IPS-18c (cell line): Measurements from ENCODE around the gene CHN1.

Experiments
- H3K4me3 ChIP-seq: 2 replicates; pipeline ENCODE4 v1.7.0; 2013; ENCODE audit warnings: low read depth, mild to moderate bottlenecking, low read length, moderate library complexity; ENCODE audit not compliant: insufficient read depth
- H3K9me3 ChIP-seq: one replicate; pipeline ENCODE4 v1.6.1; 2013; ENCODE audit warnings: mild to moderate bottlenecking, low read length, moderate library complexity; ENCODE audit not compliant: control insufficient read depth, insufficient read depth

Gene CHN1

GRCh38 chr2:175017618-175018414, 12.6 kb upstream of the CHN1 start:
- no peaks in the 10 kb centered on the region for H3K9me3 ChIP-seq
- no peak overlapping the region for H3K4me3 ChIP-seq

- H3K9me3 ChIP-seq: no peaks in the 10 kb centered on the region
- no peak overlapping the region for H3K4me3 ChIP-seq
Observed at GRCh38 chr2:175015340-175015739, 10.2 kb upstream of the CHN1 start.

- no peak overlapping the region for H3K4me3 ChIP-seq
- H3K9me3 ChIP-seq: no peaks in the 10 kb centered on the region
Observed at GRCh38 chr2:175012516-175012915, 7.3 kb upstream of the CHN1 start.

- Histone ChIP-seq H3K9me3 (no peaks in the 10 kb centered on the region), H3K4me3 (no peak overlapping the region)
Observed at GRCh38 chr2:175011505-175011904, 6.3 kb upstream of the CHN1 start.

- no peak overlapping the region for H3K4me3 ChIP-seq
- no peaks in the 10 kb centered on the region for H3K9me3 ChIP-seq
Observed at GRCh38 chr2:175010848-175011254, 5.7 kb upstream of the CHN1 start.

- Histone ChIP-seq H3K9me3 (peaks cover 3% of the 10 kb centered on the region), H3K4me3 (no peak overlapping the region)
Observed at GRCh38 chr2:175009917-175010621, 4.9 kb upstream of the CHN1 start.

GRCh38 chr2:175008801-175009495, 3.8 kb upstream of the CHN1 start:
- Histone ChIP-seq H3K9me3 (peaks cover 3% of the 10 kb centered on the region), H3K4me3 (no peak overlapping the region)

- H3K9me3 ChIP-seq: peaks cover 3% of the 10 kb centered on the region
- H3K4me3 ChIP-seq: no peak overlapping the region
Observed at GRCh38 chr2:175008009-175008408, 2.8 kb upstream of the CHN1 start.

- Histone ChIP-seq H3K4me3 (no peak overlapping the region), H3K9me3 (peaks cover 3% of the 10 kb centered on the region)
Observed at GRCh38 chr2:175007510-175007909, 2.3 kb upstream of the CHN1 start.

- Histone ChIP-seq H3K9me3 (peaks cover 3% of the 10 kb centered on the region), H3K4me3 (no peak overlapping the region)
Observed at GRCh38 chr2:175006281-175006680, 1.1 kb upstream of the CHN1 start.

- H3K4me3 ChIP-seq: peak overlapping the region; percentile 73
- H3K9me3 ChIP-seq: peaks cover 3% of the 10 kb centered on the region
Observed at GRCh38 chr2:175005733-175006264, 618 bp upstream of the CHN1 start.

- peak overlapping the region; percentile 73 for H3K4me3 ChIP-seq
- H3K9me3 ChIP-seq: peaks cover 3% of the 10 kb centered on the region
Observed at GRCh38 chr2:175004730-175004979, 526 bp downstream of the CHN1 start.

GRCh38 chr2:175003875-175004729, 1.1 kb downstream of the CHN1 start:
- Histone ChIP-seq H3K4me3 (peak overlapping the region; percentile 55), H3K9me3 (peaks cover 3% of the 10 kb centered on the region)

- Histone ChIP-seq H3K9me3 (peaks cover 3% of the 10 kb centered on the region), H3K4me3 (no peak overlapping the region)
Observed at GRCh38 chr2:175002547-175003274, 2.5 kb downstream of the CHN1 start.

- Histone ChIP-seq H3K4me3 (no peak overlapping the region), H3K9me3 (peaks cover 3% of the 10 kb centered on the region)
Observed at GRCh38 chr2:175001566-175001965, 3.6 kb downstream of the CHN1 start.

GRCh38 chr2:174997110-174997509, 8.1 kb downstream of the CHN1 start:
- H3K4me3 ChIP-seq: no peak overlapping the region
- no peaks in the 10 kb centered on the region for H3K9me3 ChIP-seq

GRCh38 chr2:174996622-174997021, 8.6 kb downstream of the CHN1 start:
- H3K9me3 ChIP-seq: no peaks in the 10 kb centered on the region
- H3K4me3 ChIP-seq: no peak overlapping the region
